Panc1 (cell line): ENCODE measurements around the gene PDGFD.

Experiments used
- CTCF ChIP-seq: fragments of 450-650 bp; IDR thresholded peaks from 2 replicates; pipeline ENCODE4 v1.5.1; 2017; ENCODE audit warnings: mild to moderate bottlenecking
- POLR2AphosphoS5 ChIP-seq: IDR thresholded peaks from 2 replicates; pipeline ENCODE4 v1.6.1; 2012; ENCODE audit warnings: mild to moderate bottlenecking, low read depth, low read length, moderate library complexity
- SIN3A ChIP-seq: IDR thresholded peaks from 2 replicates; pipeline ENCODE4 v1.6.1; 2012; ENCODE audit warnings: low read depth, mild to moderate bottlenecking, low read length, moderate library complexity, borderline replicate concordance; ENCODE audit not compliant: insufficient read depth

GRCh38 chr11:103997082-103997481, 166.9 kb downstream of the PDGFD start:
- TF ChIP-seq SIN3A (no peak), CTCF (no peak), POLR2AphosphoS5 (no peak)
